ENCODE measurements around the gene CFAP46.

CFAP46 gene

GRCh38 chr10:132834311-132834761 lies 108.0 kb downstream of the CFAP46 start:
- Histone ChIP-seq H3K36me3 (no peaks in the 10 kb centered on the region), H3K4me3 (ENCODE audit: low read depth in 1 of 2, low read length in 1 of 2) (no peak overlapping the region), H3K4me1 (ENCODE audit: control insufficient read depth in 1 of 2, insufficient read depth in 1 of 2, low read depth in 1 of 2, low read length in 1 of 2) (no peaks in the 10 kb centered on the region), H3K9me3 (no peaks in the 10 kb centered on the region), H3K27ac (no peak overlapping the region), H3K27me3 (peaks cover 8% of the 10 kb centered on the region)
- TF ChIP-seq CTCF (IDR thresholded peaks at IDR 0.05): no peak

- Histone ChIP-seq H3K9me3 (no peaks in the 10 kb centered on the region), H3K36me3 (no peaks in the 10 kb centered on the region), H3K4me1 (ENCODE audit: control insufficient read depth in 1 of 2, insufficient read depth in 1 of 2, low read depth in 1 of 2, low read length in 1 of 2) (no peaks in the 10 kb centered on the region), H3K27me3 (peaks cover 8% of the 10 kb centered on the region), H3K27ac (no peak overlapping the region), H3K4me3 (ENCODE audit: low read depth in 1 of 2, low read length in 1 of 2) (no peak overlapping the region)
- TF ChIP-seq CTCF (IDR thresholded peaks at IDR 0.05): no peak
Observed at GRCh38 chr10:132833421-132834111, 108.8 kb downstream of the CFAP46 start.

GRCh38 chr10:132832186-132832969 lies 110.0 kb downstream of the CFAP46 start:
- no peak for TF ChIP-seq CTCF (IDR thresholded peaks at IDR 0.05)
- peaks cover 8% of the 10 kb centered on the region for H3K27me3 ChIP-seq
- H3K4me1 ChIP-seq (ENCODE audit: control insufficient read depth in 1 of 2, insufficient read depth in 1 of 2, low read depth in 1 of 2, low read length in 1 of 2): no peaks in the 10 kb centered on the region
- no peaks in the 10 kb centered on the region for H3K9me3 ChIP-seq
- no peak overlapping the region for H3K4me3 ChIP-seq (ENCODE audit: low read depth in 1 of 2, low read length in 1 of 2)
- no peaks in the 10 kb centered on the region for H3K36me3 ChIP-seq
- H3K27ac ChIP-seq: no peak overlapping the region

GRCh38 chr10:132829403-132829802 lies 113.0 kb downstream of the CFAP46 start:
- Histone ChIP-seq H3K27me3 (peaks cover 8% of the 10 kb centered on the region), H3K27ac (no peak overlapping the region), H3K9me3 (no peaks in the 10 kb centered on the region), H3K4me3 (ENCODE audit: low read depth in 1 of 2, low read length in 1 of 2) (no peak overlapping the region), H3K36me3 (no peaks in the 10 kb centered on the region), H3K4me1 (ENCODE audit: control insufficient read depth in 1 of 2, insufficient read depth in 1 of 2, low read depth in 1 of 2, low read length in 1 of 2) (no peaks in the 10 kb centered on the region)
- no peak for TF ChIP-seq CTCF (IDR thresholded peaks at IDR 0.05)

GRCh38 chr10:132828681-132829080 lies 113.7 kb downstream of the CFAP46 start:
- Histone ChIP-seq H3K4me3 (ENCODE audit: low read depth in 1 of 2, low read length in 1 of 2) (no peak overlapping the region), H3K27me3 (peaks cover 8% of the 10 kb centered on the region), H3K4me1 (ENCODE audit: control insufficient read depth in 1 of 2, insufficient read depth in 1 of 2, low read depth in 1 of 2, low read length in 1 of 2) (no peaks in the 10 kb centered on the region), H3K36me3 (no peaks in the 10 kb centered on the region), H3K9me3 (no peaks in the 10 kb centered on the region), H3K27ac (no peak overlapping the region)
- TF ChIP-seq CTCF (IDR thresholded peaks at IDR 0.05): no peak

All from neutrophil (primary cell).